BLaER1 treated with 17β-estradiol and CSF1 and Interleukin-3, amounts not matched to agents 10 nM and 100 nM (cell line): ENCODE data around the gene AKR1C2.
"Not testable (repeated sequence)": the region's sequence is repeated elsewhere in the genome, so short reads cannot be mapped to it uniquely, and the experiment has no call there.

Experiments
- H3K27ac ChIP-seq, 11 experiments: shearing (Covaris generic); formaldehyde crosslinking; 2 replicates each; pipeline ENCODE4 v1.8.1; 2022
- H3K27me3 ChIP-seq, 11 experiments: shearing (Covaris generic); formaldehyde crosslinking; 2 replicates each; pipeline ENCODE4 v1.8.1; 2022
- H3K36me3 ChIP-seq, 11 experiments: shearing (Covaris generic); formaldehyde crosslinking; 2 replicates each; pipeline ENCODE4 v1.8.1; 2022
- H3K4me1 ChIP-seq, 10 experiments: shearing (Covaris generic); formaldehyde crosslinking; 2 replicates each; pipeline ENCODE4 v1.8.1; 2022
- H3K4me2 ChIP-seq, 11 experiments: shearing (Covaris generic); formaldehyde crosslinking; 2 replicates each; pipeline ENCODE4 v1.8.1; 2022
- H3K4me3 ChIP-seq, 10 experiments: shearing (Covaris generic); formaldehyde crosslinking; 2 replicates each; pipeline ENCODE4 v1.8.1; 2022
- H3K9ac ChIP-seq, 11 experiments: shearing (Covaris generic); formaldehyde crosslinking; 2 replicates each; pipeline ENCODE4 v1.8.1; 2022
- H3K9me3 ChIP-seq, 11 experiments: shearing (Covaris generic); formaldehyde crosslinking; replicated peaks in 1 of 11; 2 replicates each; pipeline ENCODE4 v1.8.1; 2022
- H4K20me1 ChIP-seq, 11 experiments: shearing (Covaris generic); formaldehyde crosslinking; 2 replicates each; pipeline ENCODE4 v1.8.1; 2022
- Cebpa-rat ChIP-seq, 11 experiments: shearing (Covaris generic); IDR thresholded peaks; 2 replicates each; pipeline ENCODE4 v1.8.1; 2022

The AKR1C2 gene

GRCh38 chr10:4977025-4977424 lies 26.6 kb downstream of the AKR1C2 start:
- H3K27ac ChIP-seq = no peak overlapping the region

DNA sequence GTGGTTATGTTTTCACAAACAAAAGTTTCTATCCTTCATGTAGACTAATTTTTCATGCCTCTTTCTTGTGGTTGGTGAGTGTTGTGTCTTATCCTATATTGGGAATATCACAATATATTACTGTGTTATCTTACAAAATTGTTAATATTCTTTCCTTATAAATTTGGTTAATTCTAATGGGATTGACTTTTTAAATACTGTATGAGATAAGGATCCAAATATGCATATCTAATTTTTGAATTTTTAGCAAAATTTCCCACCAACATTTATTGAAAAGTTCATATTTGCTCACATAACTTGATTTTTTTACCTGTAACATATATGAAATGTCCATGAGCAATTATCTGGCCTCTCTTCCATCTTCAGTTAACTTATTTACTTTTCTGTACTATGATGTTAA lies 29.3 kb downstream of the AKR1C2 start:
- H3K4me1 ChIP-seq, H3K27ac ChIP-seq, H3K27me3 ChIP-seq, H3K9ac ChIP-seq, H3K36me3 ChIP-seq, H3K4me2 ChIP-seq, H4K20me1 ChIP-seq, H3K4me3 ChIP-seq, H3K9me3 ChIP-seq: not testable (repeated sequence)

More at GRCh38 chr10:4977025-4977424, 26.6 kb downstream of the AKR1C2 start:
- Histone ChIP-seq H4K20me1 (no peaks in the 10 kb centered on the region), H3K9me3 (no peaks in the 10 kb centered on the region), H3K4me3 (no peak overlapping the region), H3K9ac (no peak overlapping the region), H3K27me3 (no peaks in the 10 kb centered on the region), H3K4me2 (no peak overlapping the region), H3K36me3 (no peaks in the 10 kb centered on the region), H3K4me1 (peaks cover 0 to 6% (median 2%) of the 10 kb centered on the region in 10 experiments; a peak in 7 of 20 replicates)
- TF ChIP-seq Cebpa-rat (IDR thresholded peaks at IDR 0.05) = no peak

DNA sequence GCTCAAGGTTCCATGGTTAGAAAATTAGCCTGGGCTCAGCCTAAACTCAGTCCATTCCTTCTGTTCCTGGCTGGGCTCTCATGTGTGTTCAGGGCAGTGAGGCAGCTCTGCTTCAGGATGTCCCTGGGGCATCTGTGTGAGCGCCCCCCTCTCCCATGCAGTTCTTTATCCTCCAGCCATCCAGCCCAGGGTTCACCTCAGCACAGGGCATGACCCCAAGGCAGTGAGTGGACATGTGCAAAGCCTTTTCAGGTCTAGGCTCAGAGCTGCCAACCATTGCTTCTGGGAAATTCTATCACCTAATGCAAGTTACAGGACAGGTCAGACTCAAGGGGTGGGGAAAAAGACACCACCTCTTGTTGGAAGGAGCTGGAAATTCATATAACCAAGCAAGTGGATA lies 30.4 kb downstream of the AKR1C2 start:
- H3K4me2 ChIP-seq, H3K27ac ChIP-seq, H3K36me3 ChIP-seq, H4K20me1 ChIP-seq, H3K27me3 ChIP-seq, H3K9me3 ChIP-seq, H3K9ac ChIP-seq, H3K4me3 ChIP-seq, H3K4me1 ChIP-seq: not testable (repeated sequence)

DNA sequence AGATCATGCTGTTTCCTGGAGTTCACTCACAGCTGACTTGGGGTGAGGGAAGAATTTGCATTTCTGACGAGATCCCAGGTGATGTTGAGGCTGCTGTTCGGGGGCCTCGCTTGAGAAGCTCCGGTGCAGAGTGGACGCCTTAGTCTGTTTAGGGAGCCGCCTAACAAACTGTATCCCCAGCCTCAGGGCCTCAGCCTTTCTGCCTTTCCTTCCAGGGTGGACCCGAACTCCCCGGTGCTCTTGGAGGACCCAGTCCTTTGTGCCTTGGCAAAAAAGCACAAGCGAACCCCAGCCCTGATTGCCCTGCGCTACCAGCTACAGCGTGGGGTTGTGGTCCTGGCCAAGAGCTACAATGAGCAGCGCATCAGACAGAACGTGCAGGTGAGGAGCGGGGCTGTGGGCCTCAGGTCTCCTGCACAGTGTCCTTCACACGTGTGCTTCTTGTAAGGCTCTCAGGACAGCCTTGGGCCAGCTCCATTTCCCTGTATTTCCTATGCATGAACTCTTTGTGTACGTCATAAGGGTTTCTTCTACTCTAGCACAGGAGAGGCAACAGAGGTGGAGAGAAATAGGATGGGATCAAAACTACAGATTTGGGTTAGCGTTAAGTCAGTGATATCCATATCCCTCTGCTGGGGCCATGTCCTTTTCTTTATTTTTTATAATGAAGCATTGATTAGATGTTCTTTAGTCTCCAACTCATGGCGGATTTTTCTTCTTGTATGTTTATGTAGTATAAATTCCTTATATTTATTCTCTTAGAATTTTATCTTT lies 31.1 kb downstream of the AKR1C2 start:
- not testable (repeated sequence) for H3K27ac ChIP-seq, H3K9ac ChIP-seq, H4K20me1 ChIP-seq, H3K36me3 ChIP-seq, H3K4me2 ChIP-seq, H3K4me3 ChIP-seq, H3K9me3 ChIP-seq, H3K4me1 ChIP-seq, H3K27me3 ChIP-seq

DNA sequence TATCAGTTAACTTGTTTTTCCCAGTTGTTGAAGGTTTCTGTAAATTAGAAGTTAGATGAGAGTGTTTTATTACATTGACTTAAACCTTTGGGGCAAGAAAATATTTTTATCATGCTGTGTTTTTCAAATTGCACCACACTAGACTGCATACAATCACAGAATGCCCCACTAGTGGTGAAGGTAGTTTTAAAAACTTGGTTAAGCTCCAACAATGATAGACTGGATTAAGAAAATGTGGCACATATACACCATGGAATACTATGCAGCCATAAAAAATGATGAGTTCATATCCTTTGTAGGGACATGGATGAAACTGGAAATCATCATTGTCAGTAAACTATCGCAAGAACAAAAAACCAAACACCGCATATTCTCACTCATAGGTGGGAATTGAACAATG lies 33.3 kb downstream of the AKR1C2 start:
- not testable (repeated sequence) for H3K4me3 ChIP-seq, H3K27me3 ChIP-seq, H3K4me2 ChIP-seq, H4K20me1 ChIP-seq, H3K36me3 ChIP-seq, H3K4me1 ChIP-seq, H3K9ac ChIP-seq, H3K9me3 ChIP-seq, H3K27ac ChIP-seq

DNA sequence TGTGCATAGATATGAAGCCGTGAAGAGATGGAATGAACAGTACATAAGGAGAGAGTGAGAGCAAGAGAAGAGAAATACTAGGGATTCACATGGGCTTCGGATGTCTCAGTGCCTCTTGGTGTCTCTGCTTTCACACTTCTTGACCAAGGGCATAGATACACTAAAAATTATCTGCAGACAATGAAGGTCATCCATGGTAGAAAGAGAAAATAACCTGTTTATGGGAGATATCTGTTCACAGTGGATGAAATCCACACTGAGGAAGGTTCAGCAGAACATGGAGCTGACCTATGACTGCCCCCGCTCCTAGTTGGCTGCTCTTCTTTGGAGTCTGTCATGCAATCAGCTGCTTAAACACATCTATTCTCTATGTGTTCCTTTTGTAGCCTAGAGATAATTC lies 34.4 kb downstream of the AKR1C2 start:
- not testable (repeated sequence) for H3K27ac ChIP-seq, H3K4me2 ChIP-seq, H3K4me1 ChIP-seq, H3K36me3 ChIP-seq, H3K27me3 ChIP-seq, H3K9me3 ChIP-seq, H3K4me3 ChIP-seq, H3K9ac ChIP-seq, H4K20me1 ChIP-seq

DNA sequence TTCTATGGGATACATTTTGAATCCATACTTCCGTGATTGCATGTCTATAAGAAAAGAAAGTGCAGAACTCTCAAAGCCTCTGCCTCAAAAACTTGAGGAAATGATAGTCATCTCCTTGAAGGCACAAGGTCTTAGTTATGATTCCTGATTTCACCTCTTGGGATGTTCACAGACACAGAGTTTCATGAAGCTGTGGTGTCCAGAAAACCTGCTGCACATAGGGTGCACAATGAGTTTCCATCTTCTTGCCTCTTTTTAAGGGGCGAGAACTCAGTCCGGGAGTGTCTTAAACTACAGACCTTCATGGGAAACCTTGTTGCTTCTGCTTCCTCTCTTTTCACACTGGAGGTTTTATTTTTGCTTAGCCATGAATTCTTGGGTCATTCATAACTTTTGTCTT lies 36.5 kb downstream of the AKR1C2 start:
- H3K9ac ChIP-seq, H4K20me1 ChIP-seq, H3K4me1 ChIP-seq, H3K9me3 ChIP-seq, H3K4me3 ChIP-seq, H3K4me2 ChIP-seq, H3K27me3 ChIP-seq, H3K36me3 ChIP-seq, H3K27ac ChIP-seq: not testable (repeated sequence)

DNA sequence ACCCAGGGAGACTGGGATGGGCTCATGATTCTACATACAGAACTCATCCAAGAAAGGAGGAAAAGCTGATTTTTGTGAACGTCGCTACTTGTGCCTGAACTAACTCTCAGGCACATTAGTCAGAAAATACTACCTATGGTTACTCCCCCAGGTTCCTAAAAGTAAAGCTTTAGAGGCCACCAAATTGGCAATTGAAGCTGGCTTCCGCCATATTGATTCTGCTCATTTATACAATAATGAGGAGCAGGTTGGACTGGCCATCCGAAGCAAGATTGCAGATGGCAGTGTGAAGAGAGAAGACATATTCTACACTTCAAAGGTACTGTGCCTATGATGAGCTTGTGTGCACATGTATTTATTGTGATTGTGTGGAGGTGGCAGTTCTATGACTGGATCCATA lies 37.9 kb downstream of the AKR1C2 start:
- H3K4me1 ChIP-seq, H3K36me3 ChIP-seq, H3K4me2 ChIP-seq, H3K27me3 ChIP-seq, H3K27ac ChIP-seq, H3K9me3 ChIP-seq, H3K4me3 ChIP-seq, H3K9ac ChIP-seq, H4K20me1 ChIP-seq: not testable (repeated sequence)

DNA sequence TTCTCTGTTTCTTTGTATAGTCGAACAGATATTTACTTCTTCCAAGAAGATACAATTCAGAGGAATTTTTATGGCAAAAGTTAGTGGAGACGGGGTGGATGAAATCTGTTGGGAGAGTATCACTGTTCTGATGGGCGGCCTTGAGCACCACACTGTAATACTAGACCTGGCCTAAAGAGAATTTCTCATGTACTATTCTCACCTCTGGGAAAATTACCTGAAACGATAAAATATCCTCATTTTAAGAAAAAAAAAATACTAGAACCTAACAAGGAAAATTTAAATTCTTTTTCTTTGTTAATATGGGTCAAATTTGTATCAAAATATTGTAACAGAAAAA lies 39.9 kb downstream of the AKR1C2 start:
- not testable (repeated sequence) for H3K36me3 ChIP-seq, H4K20me1 ChIP-seq, H3K4me3 ChIP-seq, H3K9ac ChIP-seq, H3K27me3 ChIP-seq, H3K9me3 ChIP-seq, H3K27ac ChIP-seq, H3K4me1 ChIP-seq, H3K4me2 ChIP-seq

GRCh38 chr10:4962876-4963814 lies 40.5 kb downstream of the AKR1C2 start, which contains the start of gene AKR1C1:
TSS of gene AKR1C1 (plus strand) at chr10:4963415. CDS start at chr10:4963445, 30 bp downstream.
- not testable (repeated sequence) for H3K4me2 ChIP-seq, H4K20me1 ChIP-seq, H3K27me3 ChIP-seq, H3K4me1 ChIP-seq, H3K36me3 ChIP-seq, H3K9ac ChIP-seq, H3K9me3 ChIP-seq, H3K27ac ChIP-seq, H3K4me3 ChIP-seq

DNA sequence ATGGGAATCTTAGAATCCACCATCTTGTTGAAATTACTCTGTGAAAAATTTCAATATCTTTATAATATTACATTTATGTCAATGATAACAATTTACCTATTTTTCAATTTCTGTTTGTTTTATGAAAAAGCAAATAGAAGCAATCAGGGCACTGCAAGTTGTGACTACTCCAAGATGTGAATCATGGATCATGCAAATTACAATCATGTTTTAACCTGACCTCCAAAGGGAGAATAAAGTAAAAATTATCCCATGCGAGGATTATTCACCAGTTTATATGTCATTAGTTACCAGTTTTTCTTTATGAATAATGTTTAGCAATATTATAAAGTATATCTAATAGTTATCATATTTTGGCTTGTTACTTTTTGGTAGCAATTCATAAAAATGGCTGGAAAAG lies 41.3 kb downstream of the AKR1C2 start:
- H3K9ac ChIP-seq, H3K4me1 ChIP-seq, H3K27ac ChIP-seq, H3K4me3 ChIP-seq, H3K4me2 ChIP-seq, H3K36me3 ChIP-seq, H4K20me1 ChIP-seq, H3K27me3 ChIP-seq, H3K9me3 ChIP-seq: not testable (repeated sequence)

GRCh38 chr10:4961558-4961957 lies 42.1 kb downstream of the AKR1C2 start:
- H3K4me1 ChIP-seq, H3K9me3 ChIP-seq, H4K20me1 ChIP-seq, H3K9ac ChIP-seq, H3K4me2 ChIP-seq, H3K36me3 ChIP-seq, H3K27me3 ChIP-seq, H3K4me3 ChIP-seq, H3K27ac ChIP-seq: not testable (repeated sequence)

DNA sequence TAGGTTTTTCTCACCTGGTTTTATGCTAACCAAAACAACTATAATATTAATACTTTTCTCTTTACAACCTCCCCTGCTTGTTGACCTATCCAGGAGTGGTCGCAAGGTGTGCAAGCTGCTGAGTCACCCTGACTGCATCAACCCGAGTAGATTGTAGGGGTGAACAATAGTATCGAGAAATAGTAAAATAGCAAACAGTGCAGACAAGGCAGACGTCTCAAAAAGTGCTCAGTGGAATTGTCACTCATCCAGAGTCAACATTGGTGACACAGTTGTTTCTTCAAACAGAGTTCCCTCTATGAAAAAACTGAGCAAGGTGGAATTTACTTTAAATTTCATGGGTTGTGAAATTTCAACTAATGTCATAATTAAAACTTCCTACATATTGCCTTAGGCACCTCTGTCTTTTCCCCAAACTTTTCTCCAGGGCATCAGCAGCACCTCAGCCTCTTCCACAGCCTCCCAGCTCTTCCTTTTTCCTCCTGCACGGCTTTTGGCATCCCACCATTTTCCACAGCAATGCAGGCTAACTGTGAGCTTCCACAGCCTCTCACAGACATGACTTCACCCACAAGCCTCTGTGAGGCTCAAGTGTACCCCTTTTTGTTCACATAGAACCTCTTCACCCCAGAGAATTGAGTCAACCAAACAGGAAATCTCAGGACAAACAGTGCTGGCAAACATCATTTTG lies 46.6 kb downstream of the AKR1C2 start:
- H3K4me2 ChIP-seq, H3K9me3 ChIP-seq, H3K27ac ChIP-seq, H3K36me3 ChIP-seq, H3K9ac ChIP-seq, H3K4me1 ChIP-seq, H3K4me3 ChIP-seq, H4K20me1 ChIP-seq, H3K27me3 ChIP-seq: not testable (repeated sequence)

DNA sequence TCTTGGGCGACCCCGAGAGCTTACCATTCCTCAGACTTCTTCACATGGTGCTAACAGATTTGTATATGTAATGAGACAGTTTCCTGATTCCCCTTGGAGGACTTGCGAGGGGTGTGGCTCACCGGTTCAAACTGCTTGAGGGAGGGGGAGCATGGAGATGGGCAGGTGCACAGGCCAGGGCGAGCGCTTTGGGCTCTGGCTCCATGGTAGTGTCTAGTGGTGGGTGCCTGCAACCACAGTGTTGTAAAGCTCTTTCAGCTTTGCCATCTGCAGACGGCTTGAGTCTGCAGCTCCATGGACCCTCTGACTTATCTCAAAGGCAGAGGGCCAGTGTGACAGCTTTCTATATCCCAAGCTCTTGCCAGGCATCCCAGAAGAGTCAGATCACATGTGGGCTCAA lies 47.6 kb downstream of the AKR1C2 start:
- not testable (repeated sequence) for H3K4me2 ChIP-seq, H3K9me3 ChIP-seq, H3K36me3 ChIP-seq, H3K4me1 ChIP-seq, H3K27me3 ChIP-seq, H3K4me3 ChIP-seq, H3K9ac ChIP-seq, H4K20me1 ChIP-seq, H3K27ac ChIP-seq
